Suprapubic skin (tissue), 3 donors: ENCODE measurements around the gene GAK.

ENCODE experiments used
- EP300 ChIP-seq: sonication (generic); formaldehyde crosslinking; IDR thresholded peaks from one replicate; pipeline ENCODE4 v1.6.1; 2017; ENCODE audit warnings: antibody characterized with exemption
- TF ChIP-seq, protein P1 (sequence below), 2 donors: fragments of 200-600 bp in 1 of 2; fragments of 450-650 bp in 1 of 2; sonication (generic) in 1 of 2; IDR thresholded peaks; one replicate each; pipeline ENCODE4 v1.5.1; 2016 to 2019; ENCODE audit warnings: antibody characterized with exemption in 2 of 2, mild to moderate bottlenecking in 1 of 2, moderate library complexity in 1 of 2

DNA sequence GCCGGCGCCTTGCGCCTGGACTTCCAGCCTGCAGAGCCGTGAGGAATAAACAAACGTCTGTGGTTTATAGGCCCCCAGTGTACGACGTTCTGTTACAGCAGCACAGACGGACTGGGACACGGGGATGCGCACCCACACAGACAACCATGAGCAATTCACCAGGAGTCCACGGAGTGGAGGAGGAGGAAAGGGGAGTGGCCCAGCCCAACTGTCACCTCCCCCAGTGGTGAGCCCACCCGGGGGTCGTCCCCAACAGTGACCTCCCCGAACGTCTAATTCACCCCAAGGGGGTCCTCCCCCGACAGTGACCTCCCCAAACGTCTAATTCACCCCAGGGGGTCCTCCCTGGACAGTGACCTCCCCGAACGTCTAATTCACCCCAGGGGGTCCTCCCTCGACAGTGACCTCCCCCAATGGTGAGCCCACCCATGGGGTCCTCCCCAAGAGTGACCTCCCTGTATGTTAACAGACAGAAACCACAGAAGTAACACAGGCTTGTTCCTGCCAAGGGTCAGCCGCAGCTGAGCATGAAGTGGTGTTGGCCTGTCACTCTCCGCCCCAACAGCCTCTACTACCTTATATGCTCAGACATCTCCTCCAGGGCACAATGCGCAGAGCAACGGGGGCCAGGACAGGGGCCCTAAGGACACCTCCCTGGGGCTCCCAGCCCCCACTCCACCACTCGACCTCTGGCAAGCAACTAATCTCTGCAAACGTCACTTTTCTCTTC, 6.2 kb downstream of the GAK start:
- TF ChIP-seq, protein P1, sequence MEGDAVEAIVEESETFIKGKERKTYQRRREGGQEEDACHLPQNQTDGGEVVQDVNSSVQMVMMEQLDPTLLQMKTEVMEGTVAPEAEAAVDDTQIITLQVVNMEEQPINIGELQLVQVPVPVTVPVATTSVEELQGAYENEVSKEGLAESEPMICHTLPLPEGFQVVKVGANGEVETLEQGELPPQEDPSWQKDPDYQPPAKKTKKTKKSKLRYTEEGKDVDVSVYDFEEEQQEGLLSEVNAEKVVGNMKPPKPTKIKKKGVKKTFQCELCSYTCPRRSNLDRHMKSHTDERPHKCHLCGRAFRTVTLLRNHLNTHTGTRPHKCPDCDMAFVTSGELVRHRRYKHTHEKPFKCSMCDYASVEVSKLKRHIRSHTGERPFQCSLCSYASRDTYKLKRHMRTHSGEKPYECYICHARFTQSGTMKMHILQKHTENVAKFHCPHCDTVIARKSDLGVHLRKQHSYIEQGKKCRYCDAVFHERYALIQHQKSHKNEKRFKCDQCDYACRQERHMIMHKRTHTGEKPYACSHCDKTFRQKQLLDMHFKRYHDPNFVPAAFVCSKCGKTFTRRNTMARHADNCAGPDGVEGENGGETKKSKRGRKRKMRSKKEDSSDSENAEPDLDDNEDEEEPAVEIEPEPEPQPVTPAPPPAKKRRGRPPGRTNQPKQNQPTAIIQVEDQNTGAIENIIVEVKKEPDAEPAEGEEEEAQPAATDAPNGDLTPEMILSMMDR (IDR thresholded peaks at IDR 0.05) = no peak
- TF ChIP-seq EP300 = no peak
